ENCODE data around the gene FURIN.
A peak's percentile ranks its signal among the peaks of the same experiment; 100 is the strongest.

The FURIN gene

GRCh38 chr15:90901175-90902039, 33.0 kb downstream of the FURIN start:
- FAIRE-seq (no peak), DNase-seq (ENCODE audit: insufficient read length, low spot score) (no peak)
- no peak for TF ChIP-seq CTCF (IDR thresholded peaks at IDR 0.05; ENCODE audit: insufficient read depth, missing control alignments)

- peak; percentile 58 for TF ChIP-seq CTCF (IDR thresholded peaks at IDR 0.05; ENCODE audit: insufficient read depth, missing control alignments)
- peak; percentile 88 for DNase-seq (ENCODE audit: insufficient read length, low spot score)
- no peak for FAIRE-seq
These were observed 33.9 kb downstream of the FURIN start for GRCh38 chr15:90902040-90902839.

- FAIRE-seq = no peak
- TF ChIP-seq CTCF (IDR thresholded peaks at IDR 0.05; ENCODE audit: insufficient read depth, missing control alignments) = no peak
- peak; percentile 57 for DNase-seq (ENCODE audit: insufficient read length, low spot score)
These were observed 34.7 kb downstream of the FURIN start, which contains the start of gene MAN2A2 for GRCh38 chr15:90902840-90903732. TSS of gene MAN2A2 (plus strand) at chr15:90903302. CDS start at chr15:90904208, 906 bp downstream.

- FAIRE-seq = no peak
- no peak for DNase-seq (ENCODE audit: insufficient read length, low spot score)
- no peak for TF ChIP-seq CTCF (IDR thresholded peaks at IDR 0.05; ENCODE audit: insufficient read depth, missing control alignments)
These were observed 35.5 kb downstream of the FURIN start for GRCh38 chr15:90903733-90904536.

GRCh38 chr15:90904746-90905145, 36.4 kb downstream of the FURIN start:
- FAIRE-seq = no peak
- no peak for TF ChIP-seq CTCF (IDR thresholded peaks at IDR 0.05; ENCODE audit: insufficient read depth, missing control alignments)

More at GRCh38 chr15:90904746-90905145, 36.4 kb downstream of the FURIN start:
- DNase-seq (ENCODE audit: insufficient read length, low spot score) = no peak

Measured in D721Med (cell line).